HEK293T (cell line): ENCODE data around the gene IL23A.

Experiments used
- CTCF ChIA-PET: fragments of 350-600 bp; formaldehyde crosslinking; extraction: SDS; loops from one replicate; lab custom pipeline; 2021; ENCODE audit warnings: antibody characterized with exemption, inconsistent platforms; lab: Yijun Ruan, JAX
- POLR2A ChIA-PET: fragments of 350-600 bp; formaldehyde crosslinking; extraction: SDS; loops from one replicate; lab custom pipeline; 2020; ENCODE audit warnings: antibody characterized with exemption, inconsistent platforms; lab: Yijun Ruan, JAX
- DNase-seq: peaks from one replicate; pipeline ENCODE4 v3.0.0; 2012; ENCODE audit warnings: mixed read lengths; ENCODE audit errors: extremely low spot score
- ARNT ChIP-seq: fragments of 450-650 bp; IDR thresholded peaks from 2 replicates; pipeline ENCODE4 v1.6.1; 2017; ENCODE audit warnings: mild to moderate bottlenecking
- BHLHE40 ChIP-seq: fragments of 450-650 bp; IDR thresholded peaks from 2 replicates; pipeline ENCODE4 v1.6.1; 2016; ENCODE audit warnings: mild to moderate bottlenecking, moderate library complexity, borderline replicate concordance
- CTBP1 ChIP-seq: fragments of 450-650 bp; IDR thresholded peaks from 2 replicates; pipeline ENCODE4 v1.6.1; 2016; ENCODE audit warnings: borderline replicate concordance
- ELF4 ChIP-seq: fragments of 450-650 bp; IDR thresholded peaks from 2 replicates; pipeline ENCODE4 v1.6.1; 2017; ENCODE audit warnings: antibody characterized with exemption
- FOXA1 ChIP-seq: fragments of 450-650 bp; IDR thresholded peaks from 2 replicates; pipeline ENCODE4 v1.6.1; 2016; ENCODE audit warnings: mild to moderate bottlenecking
- FOXK2 ChIP-seq: fragments of 450-650 bp; IDR thresholded peaks from 2 replicates; pipeline ENCODE4 v1.6.1; 2016; ENCODE audit warnings: mild to moderate bottlenecking
- FOXM1 ChIP-seq: fragments of 450-650 bp; IDR thresholded peaks from 2 replicates; pipeline ENCODE4 v1.6.1; 2017; ENCODE audit warnings: mild to moderate bottlenecking, borderline replicate concordance
- HDGF ChIP-seq: fragments of 450-650 bp; IDR thresholded peaks from 2 replicates; pipeline ENCODE4 v1.6.1; 2017; ENCODE audit warnings: antibody characterized with exemption, borderline replicate concordance
- L3MBTL2 ChIP-seq: fragments of 450-650 bp; conservative IDR thresholded peaks from 2 replicates; pipeline ENCODE4 v1.6.1; 2016; ENCODE audit warnings: mild to moderate bottlenecking
- LEF1 ChIP-seq: fragments of 450-650 bp; IDR thresholded peaks from 2 replicates; pipeline ENCODE4 v1.6.1; 2017; ENCODE audit warnings: mild to moderate bottlenecking, borderline replicate concordance
- NFRKB ChIP-seq: fragments of 450-650 bp; IDR thresholded peaks from 2 replicates; pipeline ENCODE4 v1.6.1; 2016; ENCODE audit warnings: mild to moderate bottlenecking, moderate library complexity
- SP1 ChIP-seq: fragments of 450-650 bp; IDR thresholded peaks from 2 replicates; pipeline ENCODE4 v1.6.1; 2017
- SUZ12 ChIP-seq: fragments of 450-650 bp; IDR thresholded peaks from 2 replicates; pipeline ENCODE4 v1.6.1; 2016; ENCODE audit warnings: mild to moderate bottlenecking
- TARDBP ChIP-seq: fragments of 450-650 bp; IDR thresholded peaks from 2 replicates; pipeline ENCODE4 v1.6.1; 2016
- ZNF384 ChIP-seq: fragments of 450-650 bp; IDR thresholded peaks from 2 replicates; pipeline ENCODE4 v1.6.1; 2016
- TF ChIP-seq, protein P1 (sequence below): fragments of 450-650 bp; IDR thresholded peaks from 2 replicates; pipeline ENCODE4 v1.6.1; 2016

IL23A gene

DNA sequence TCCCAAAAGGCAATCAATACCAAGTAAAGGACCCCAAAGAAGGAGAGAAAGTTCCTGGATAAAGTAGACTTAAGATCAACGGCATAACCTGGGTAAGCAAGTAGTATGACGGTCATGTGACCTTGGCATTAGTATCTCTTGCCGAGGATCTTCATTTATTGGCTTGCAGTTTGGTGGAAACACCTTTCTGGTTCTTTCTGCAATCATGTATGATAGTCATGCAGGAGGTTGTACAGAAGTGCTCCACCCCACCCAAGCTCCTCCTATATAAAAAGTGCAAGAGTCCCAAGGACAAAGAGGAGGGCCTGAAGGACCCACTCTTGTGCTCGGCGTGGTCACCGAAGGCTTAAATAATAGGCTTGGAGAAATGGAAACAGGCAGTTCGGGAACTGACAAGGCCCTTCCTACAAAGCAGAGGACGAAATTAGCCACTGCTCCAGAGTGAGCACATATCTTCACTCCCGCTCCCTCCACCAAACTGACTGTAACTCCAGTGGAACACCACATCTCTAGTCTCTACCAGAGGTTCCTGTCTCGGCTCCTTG is 39.3 kb upstream of the IL23A start:
- DNase-seq, result no peak

GRCh38 chr12:56299853-56300643 is 38.6 kb upstream of the IL23A start, which contains the start of gene CS:
CS (minus strand) TSS chr12:56300330; CDS start chr12:56300201, 129 bp downstream.
- peak; percentile 96 for DNase-seq
- ChIA-PET POLR2A (interaction anchor here (0.5 to 3.6 kb wide), 9 partner anchors 8 to 337 kb away, joined by 3 to 10 read pairs (median 3); partner anchors contain the start of genes ESYT1 and RNF41), CTCF (interaction anchor here (1.5 kb wide), 1 partner anchor 34 kb away, joined by 3 read pairs; the partner anchor contains the start of gene COQ10A)
- TF ChIP-seq NFRKB, result no peak
- TF ChIP-seq FOXA1, result no peak
- TF ChIP-seq LEF1, result no peak
- TF ChIP-seq FOXK2, result no peak
- no peak for TF ChIP-seq ZNF384
- no peak for TF ChIP-seq FOXM1
- TF ChIP-seq CTBP1, result no peak
- TF ChIP-seq HDGF, result no peak
- no peak for TF ChIP-seq BHLHE40
- no peak for TF ChIP-seq TARDBP
- no peak for TF ChIP-seq SP1
- TF ChIP-seq L3MBTL2, result peak; percentile 62; the same call in 1 of the 2 replicates
- TF ChIP-seq, protein P1, sequence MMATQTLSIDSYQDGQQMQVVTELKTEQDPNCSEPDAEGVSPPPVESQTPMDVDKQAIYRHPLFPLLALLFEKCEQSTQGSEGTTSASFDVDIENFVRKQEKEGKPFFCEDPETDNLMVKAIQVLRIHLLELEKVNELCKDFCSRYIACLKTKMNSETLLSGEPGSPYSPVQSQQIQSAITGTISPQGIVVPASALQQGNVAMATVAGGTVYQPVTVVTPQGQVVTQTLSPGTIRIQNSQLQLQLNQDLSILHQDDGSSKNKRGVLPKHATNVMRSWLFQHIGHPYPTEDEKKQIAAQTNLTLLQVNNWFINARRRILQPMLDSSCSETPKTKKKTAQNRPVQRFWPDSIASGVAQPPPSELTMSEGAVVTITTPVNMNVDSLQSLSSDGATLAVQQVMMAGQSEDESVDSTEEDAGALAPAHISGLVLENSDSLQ, result peak; percentile 93
- TF ChIP-seq SUZ12, result no peak

More for the DNA sequence above, 39.3 kb upstream of the IL23A start:
- TF ChIP-seq ARNT (no peak), ELF4 (no peak), CTBP1 (no peak), FOXM1 (no peak), NFRKB (no peak), BHLHE40 (no peak), FOXA1 (no peak), FOXK2 (no peak), TARDBP (no peak), HDGF (no peak), LEF1 (no peak), SUZ12 (no peak), L3MBTL2 (no peak), ZNF384 (no peak)
- POLR2A ChIA-PET, result interaction anchor here (0.5 to 3.6 kb wide), 8 partner anchors 8 to 180 kb away, joined by 3 to 10 read pairs (median 3); partner anchors contain the start of genes ESYT1, RNF41 and TIMELESS
- CTCF ChIA-PET, result interaction anchor here (1.5 kb wide), 1 partner anchor 33 kb away, joined by 3 read pairs; the partner anchor contains the start of gene COQ10A

DNA sequence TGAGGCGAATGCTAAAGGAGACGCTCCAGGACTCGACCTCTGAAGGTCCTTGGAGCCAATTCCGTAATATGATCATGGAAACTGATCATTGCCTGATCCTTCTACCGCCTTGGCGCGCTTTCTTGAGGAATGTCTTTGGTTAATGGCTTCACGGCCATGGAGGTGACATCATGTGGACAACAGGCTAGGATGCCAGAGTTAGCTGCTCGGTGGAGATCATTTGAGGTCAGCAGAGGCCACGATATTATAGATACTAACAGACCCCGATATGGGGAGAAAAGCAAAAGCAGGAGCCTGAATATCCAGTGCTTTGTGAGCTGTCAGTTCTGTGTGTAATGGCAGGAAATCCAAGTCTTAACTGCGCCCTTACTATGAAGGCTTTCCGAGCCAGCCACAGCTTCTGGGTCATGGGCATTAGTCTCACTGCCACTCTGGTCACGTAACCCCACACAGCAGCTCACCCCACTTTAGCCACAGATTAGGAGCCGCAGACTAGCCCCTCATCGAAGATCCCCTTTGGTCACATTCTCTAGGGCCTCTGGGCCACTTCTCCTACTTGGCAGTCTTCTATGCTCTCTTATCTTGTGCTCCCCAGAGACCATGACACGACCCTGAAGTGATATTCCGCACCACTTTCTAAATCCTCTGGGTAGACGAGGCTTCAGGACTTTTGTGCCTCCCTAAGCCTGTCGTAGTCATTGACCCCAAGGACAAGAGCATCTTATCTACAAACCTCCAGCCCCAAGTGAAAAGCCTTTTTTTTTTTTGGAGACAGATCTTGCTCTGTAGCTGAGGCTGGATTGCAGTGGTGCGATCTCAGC is 37.8 kb upstream of the IL23A start:
- CTCF ChIA-PET, result no interaction called here
- DNase-seq, result no peak
- POLR2A ChIA-PET, result interaction anchor here (0.8 to 0.9 kb wide), 2 partner anchors 79 to 336 kb away, joined by 3 read pairs; partner anchors contain the start of gene RNF41

GRCh38 chr12:56304276-56304675 is 34.4 kb upstream of the IL23A start:
- CTCF ChIA-PET, result interaction anchor here (1.0 kb wide), 1 partner anchor 10 kb away, joined by 3 read pairs; no protein-coding TSS in a partner anchor
- TF ChIP-seq FOXA1 (no peak), ELF4 (no peak), LEF1 (no peak), SP1 (no peak)
- TF ChIP-seq, protein P1, result no peak
- POLR2A ChIA-PET, result interaction anchor here (1.4 to 2.2 kb wide), 2 partner anchors 12 to 29 kb away, joined by 4 to 7 read pairs; partner anchors contain the start of genes CNPY2 and PAN2

More for the DNA sequence above, 37.8 kb upstream of the IL23A start:
- TF ChIP-seq FOXK2 (no peak), FOXM1 (no peak)

DNA sequence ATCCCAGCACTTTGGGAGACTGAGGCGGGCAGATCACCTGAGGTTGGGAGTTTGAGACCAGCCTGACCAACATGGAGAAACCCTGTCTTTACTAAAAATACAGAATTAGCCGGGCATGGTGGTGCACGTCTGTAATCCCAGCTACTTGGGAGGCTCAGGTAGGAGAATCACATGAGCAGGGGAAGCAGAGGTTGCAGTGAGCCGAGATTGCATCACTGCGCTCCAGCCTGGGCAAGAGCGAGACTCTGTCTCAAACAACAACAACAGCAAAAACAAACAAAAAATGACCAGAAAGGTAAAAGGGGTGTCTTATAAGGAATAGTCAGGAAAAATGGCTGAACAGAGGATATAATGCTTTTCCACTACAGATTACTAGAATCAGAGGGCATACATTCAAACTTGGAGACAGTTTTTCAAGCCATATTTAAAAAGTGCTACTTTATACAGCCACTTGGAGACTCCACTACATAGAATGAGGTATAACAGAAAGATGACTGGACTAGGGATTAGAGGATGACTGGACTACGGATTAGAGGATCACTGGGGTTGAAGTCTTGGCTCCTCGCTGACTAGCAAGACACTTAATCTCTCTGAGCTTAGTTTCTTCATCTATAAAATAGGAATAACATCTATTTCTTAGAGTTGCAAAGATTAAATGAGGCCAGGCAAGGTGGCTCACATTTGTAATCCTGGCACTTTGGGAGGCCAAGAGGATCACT is 33.7 kb upstream of the IL23A start:
- DNase-seq, result no peak
- TF ChIP-seq, protein P1, result no peak
- TF ChIP-seq ELF4 (no peak), CTBP1 (no peak), SP1 (no peak), HDGF (no peak), SUZ12 (no peak), NFRKB (no peak), LEF1 (no peak), ZNF384 (no peak), FOXM1 (no peak), L3MBTL2 (no peak), ARNT (no peak), FOXA1 (no peak), BHLHE40 (no peak), FOXK2 (no peak)
- POLR2A ChIA-PET, result interaction anchor here (1.4 to 2.2 kb wide), 2 partner anchors 11 to 28 kb away, joined by 4 to 7 read pairs; partner anchors contain the start of genes CNPY2 and PAN2
- CTCF ChIA-PET, result interaction anchor here (1.0 to 1.3 kb wide), 2 partner anchors 9 to 12 kb away, joined by 3 read pairs; no protein-coding TSS in a partner anchor

More at GRCh38 chr12:56304276-56304675, 34.4 kb upstream of the IL23A start:
- DNase-seq, result no peak
